ENCODE data around the gene ATP6V1A. TPM values are rescaled to one million over a fixed set of nuclear protein-coding genes. Genes with fewer than 3 reads are reported as not detected.

Gene ATP6V1A
- polyA plus RNA-seq, 1 of the 3 experiments (the other 2 are of a cell fraction) = 12.1 TPM

- TF ChIP-seq MAX (IDR thresholded peaks at IDR 0.05; ENCODE audit: low read depth) = peak; percentile 46; the same call in 1 of the 2 replicates
- no peak for TF ChIP-seq SMC3 (IDR thresholded peaks at IDR 0.05; ENCODE audit: low read depth, low read length)
- TF ChIP-seq EP300 (IDR thresholded peaks at IDR 0.05; ENCODE audit: borderline replicate concordance in 1 of 2, low read depth in 1 of 2, low read length in 1 of 2) = 0 out of 4 replicates have a peak, but pooled peaks of 1 of the 2 experiments have one; percentile 13
- 0 out of 2 replicates have a peak, but pooled peaks have one; percentile 10 for TF ChIP-seq GATA2 (CRISPR knock-in tag; IDR thresholded peaks at IDR 0.05)
- TF ChIP-seq FOSL2 (IDR thresholded peaks at IDR 0.05; ENCODE audit: borderline replicate concordance, low read depth) = no peak
- TF ChIP-seq USF2 (IDR thresholded peaks at IDR 0.05; ENCODE audit: borderline replicate concordance, low read depth, low read length) = no peak
- TF ChIP-seq EZH2phosphoT487 (IDR thresholded peaks at IDR 0.05; ENCODE audit: borderline replicate concordance, low read depth) = no peak
- no peak for TF ChIP-seq RFX5 (IDR thresholded peaks at IDR 0.05; ENCODE audit: low read length)
- TF ChIP-seq RAD21 (IDR thresholded peaks at IDR 0.05; ENCODE audit: low read length) = no peak
- TF ChIP-seq JUND (IDR thresholded peaks at IDR 0.05) = no peak
- TF ChIP-seq FOXJ3 (CRISPR knock-in tag; IDR thresholded peaks at IDR 0.05) = no peak
These were observed 883 bp upstream of the ATP6V1A start, which contains the start of gene NAA50 (continued) for GRCh38 chr3:113745756-113746547.

- peak overlapping the region; percentile 78; the same call in 1 of the 2 replicates for H2AFZ ChIP-seq (ENCODE audit: low read depth)
- ChIA-PET POLR2A (interaction anchor here (0.8 kb wide), 1 partner anchor 232 kb away, joined by 3 read pairs; the partner anchor contains the start of gene SPICE1), CTCF (interaction anchor here (0.7 to 1.5 kb wide), 4 partner anchors 9 to 432 kb away, joined by 3 to 4 read pairs (median 4); partner anchors contain the start of gene DRD3)
- no peaks in the 10 kb centered on the region for H3K9me3 ChIP-seq
- H3K4me1 ChIP-seq (ENCODE audit: control insufficient read depth in 1 of 2, insufficient read depth in 2 of 2, low read depth in 1 of 2, low read length in 1 of 2) = peaks cover 6 to 16% of the 10 kb centered on the region in 2 experiments; a peak in 3 of 4 replicates
- no peaks in the 10 kb centered on the region for H3K9me2 ChIP-seq
- H3K9ac ChIP-seq = peak overlapping the region; percentile 97
- H3K79me2 ChIP-seq (ENCODE audit: insufficient read depth) = peaks cover 72% of the 10 kb centered on the region
- WGBS (ENCODE audit: low lambda C conversion rate) = 9% methylated on average over 16 of the region's 18 CpGs
- peak overlapping the region; percentile 100; a peak in 3 of 4 replicates for H3K27ac ChIP-seq (ENCODE audit: low read depth in 2 of 2, low read length in 1 of 2)
- peak overlapping the region; percentile 87 for H3K4me2 ChIP-seq
- peaks cover 12% of the 10 kb centered on the region for H3F3A ChIP-seq (replicated peaks; ENCODE audit: insufficient read depth)
- H3K4me3 ChIP-seq (ENCODE audit: low read depth in 2 of 2, low read length in 1 of 2) = peak overlapping the region; percentile 94 to 99
- no peaks in the 10 kb centered on the region for H3K36me3 ChIP-seq (replicated peaks in 1 of 2; ENCODE audit: control insufficient read depth in 1 of 2, insufficient read depth in 2 of 2, low read length in 1 of 2)
- H3K27me3 ChIP-seq (ENCODE audit: insufficient read depth) = no peaks in the 10 kb centered on the region
- DNase-seq = peak; percentile 11
- H4K20me1 ChIP-seq (ENCODE audit: insufficient read depth) = peaks cover 25% of the 10 kb centered on the region
- no peak for TF ChIP-seq RAD21 (IDR thresholded peaks at IDR 0.05; ENCODE audit: low read length)
- no peak for TF ChIP-seq USF1 (IDR thresholded peaks at IDR 0.05; ENCODE audit: borderline replicate concordance, low read depth)
- no peak for TF ChIP-seq MEF2A (IDR thresholded peaks at IDR 0.05; ENCODE audit: borderline replicate concordance, low read depth)
- no peak for TF ChIP-seq ZBTB33 (IDR thresholded peaks at IDR 0.05; ENCODE audit: borderline replicate concordance, low read depth)
- TF ChIP-seq SMC3 (IDR thresholded peaks at IDR 0.05; ENCODE audit: low read depth, low read length) = no peak
- TF ChIP-seq IRF3 (IDR thresholded peaks at IDR 0.05; ENCODE audit: low read depth, low read length) = no peak
- no peak for TF ChIP-seq RCOR1 (IDR thresholded peaks at IDR 0.05; ENCODE audit: low read length)
- no peak for TF ChIP-seq EZH2phosphoT487 (IDR thresholded peaks at IDR 0.05; ENCODE audit: borderline replicate concordance, low read depth)
- TF ChIP-seq PBX3 (IDR thresholded peaks at IDR 0.05) = no peak
- no peak for TF ChIP-seq TEAD4 (IDR thresholded peaks at IDR 0.05; ENCODE audit: borderline replicate concordance, insufficient read depth)
- no peak for TF ChIP-seq POLR2AphosphoS5 (IDR thresholded peaks at IDR 0.05; ENCODE audit: low read depth, low read length)
- TF ChIP-seq FOXM1 (IDR thresholded peaks at IDR 0.05; ENCODE audit: low read depth) = no peak
- no peak for TF ChIP-seq JUND (IDR thresholded peaks at IDR 0.05)
- TF ChIP-seq TCF12 (IDR thresholded peaks at IDR 0.05) = no peak
- TF ChIP-seq MAX (IDR thresholded peaks at IDR 0.05; ENCODE audit: low read depth) = no peak
These were observed 630 bp downstream of the ATP6V1A start for GRCh38 chr3:113747283-113748046.
